ENCODE measurements around the gene MARCHF11. TPM values are rescaled to one million over a fixed set of nuclear protein-coding genes. Genes with fewer than 3 reads are reported as not detected.

The MARCHF11 gene
- polyA plus RNA-seq (2013, experiment 1 of 2; ENCODE audit: insufficient read length): not detected
- polyA plus RNA-seq (2013, experiment 2 of 2; ENCODE audit: insufficient read length): not detected

- no peak for DNase-seq
These were observed at the start of gene MARCHF11 for GRCh38 chr5:16179511-16179935. MARCHF11 (minus strand) TSS chr5:16179791; CDS start chr5:16179575, 216 bp downstream.

- no peak for DNase-seq
These were observed 46.3 kb upstream of the MARCHF11 start for GRCh38 chr5:16225927-16226326.

DNA sequence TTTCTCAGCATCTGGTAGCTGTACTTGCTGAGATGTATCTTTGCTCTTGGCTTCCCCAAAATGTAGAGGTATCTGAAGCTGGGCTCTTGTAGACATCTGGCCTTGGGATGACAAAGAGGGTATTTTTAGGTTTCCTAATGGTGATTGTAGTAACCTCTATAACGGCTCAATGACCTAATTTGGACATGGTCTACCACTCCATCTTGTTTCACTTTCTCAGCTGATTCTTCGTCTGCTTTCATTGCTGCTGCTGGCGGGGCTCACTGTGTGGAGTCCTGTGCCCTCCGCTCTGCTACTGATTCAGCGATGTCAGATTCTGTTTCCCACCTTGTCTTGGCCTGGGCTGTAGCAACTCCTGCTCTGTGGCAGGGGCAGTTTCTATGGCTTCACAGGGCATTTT is 12.7 kb upstream of the MARCHF11 start:
- DNase-seq: no peak

DNA sequence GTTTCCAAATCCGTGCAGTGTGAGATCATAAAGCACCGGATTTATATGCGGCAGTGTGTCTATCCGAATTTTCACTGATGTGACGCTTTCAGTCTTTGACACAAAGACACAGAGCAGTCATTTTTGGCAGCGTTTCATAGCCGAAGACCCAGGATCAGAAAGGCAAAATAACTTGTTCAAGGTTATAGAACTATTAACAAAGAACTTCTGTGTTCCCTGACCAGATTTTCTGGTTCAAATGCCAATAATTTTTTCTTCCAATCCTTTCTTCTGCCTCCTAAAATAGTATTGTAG is 1.1 kb upstream of the MARCHF11 start:
- DNase-seq: no peak

- no peak for DNase-seq
These were observed 571 bp upstream of the MARCHF11 start for GRCh38 chr5:16179936-16180788.

DNA sequence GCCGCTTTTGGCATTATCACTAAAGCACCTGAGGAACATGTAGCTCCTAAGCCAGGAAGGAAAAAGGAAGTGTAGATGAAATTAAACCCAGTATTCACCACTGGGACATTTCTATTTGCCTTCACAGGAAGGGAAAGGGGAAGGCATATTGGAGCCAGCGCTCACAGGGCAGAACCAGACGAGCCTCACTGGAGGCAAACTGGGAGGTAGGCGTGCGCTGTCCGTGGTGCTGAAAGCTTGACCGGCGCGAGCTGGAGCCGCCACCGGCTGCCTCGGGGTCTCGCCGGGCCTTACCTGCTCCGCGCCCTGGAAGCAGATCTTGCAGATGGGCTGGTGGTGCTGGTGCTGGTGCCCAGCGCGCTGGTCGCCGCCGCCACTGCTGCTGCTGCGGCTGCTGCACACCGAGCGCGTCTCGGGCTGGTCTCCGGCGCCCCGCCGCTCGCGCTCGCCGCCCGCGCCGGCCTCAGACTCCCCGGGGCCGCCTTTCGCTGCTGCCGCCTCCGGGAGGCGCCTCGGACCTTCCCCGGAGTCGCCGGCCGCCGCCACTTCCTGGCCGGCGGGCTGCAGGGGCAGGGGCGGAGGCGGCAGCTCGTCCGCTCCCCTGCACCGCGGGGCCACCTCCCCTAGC is 732 bp downstream of the MARCHF11 start:
- peak; percentile 68 for DNase-seq

DNA sequence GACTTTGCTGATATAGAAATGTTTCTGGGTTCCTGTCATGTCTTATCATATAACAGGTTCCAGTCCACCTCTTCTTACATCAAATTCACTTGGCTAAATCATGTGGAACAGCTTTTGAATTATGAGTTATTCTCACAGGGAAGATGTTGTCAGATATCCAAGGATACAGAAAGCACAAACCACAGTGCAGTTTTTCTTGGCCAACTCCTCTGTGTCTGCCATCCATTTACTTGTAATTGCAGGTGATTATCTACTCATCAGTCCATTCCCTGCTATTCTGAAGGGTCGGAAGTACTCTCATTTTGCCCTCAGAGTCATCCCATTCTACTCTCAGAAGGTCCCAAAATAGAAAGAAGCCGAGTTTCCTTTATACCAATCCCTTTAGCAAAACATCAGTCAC is 10.0 kb downstream of the MARCHF11 start:
- DNase-seq: no peak

DNA sequence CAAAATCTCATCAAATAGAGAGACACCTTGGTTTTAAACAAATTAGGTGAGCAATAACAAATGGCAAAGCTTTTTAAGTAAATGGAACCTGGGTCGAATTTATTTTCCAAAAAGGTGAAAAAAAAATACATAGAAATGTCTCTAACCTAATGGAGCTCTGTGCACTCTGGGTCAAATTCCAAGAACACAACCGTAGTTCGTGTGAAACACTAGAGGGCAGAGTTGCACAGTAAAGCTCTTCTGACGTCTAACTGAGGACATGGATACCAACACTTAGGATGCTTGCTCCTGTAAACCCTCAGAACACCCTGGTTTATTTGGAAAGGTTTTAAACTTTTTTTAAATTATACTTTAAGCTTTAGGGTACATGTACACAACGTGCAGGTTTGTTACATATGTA is 18.9 kb downstream of the MARCHF11 start:
- DNase-seq: peak; percentile 55

DNA sequence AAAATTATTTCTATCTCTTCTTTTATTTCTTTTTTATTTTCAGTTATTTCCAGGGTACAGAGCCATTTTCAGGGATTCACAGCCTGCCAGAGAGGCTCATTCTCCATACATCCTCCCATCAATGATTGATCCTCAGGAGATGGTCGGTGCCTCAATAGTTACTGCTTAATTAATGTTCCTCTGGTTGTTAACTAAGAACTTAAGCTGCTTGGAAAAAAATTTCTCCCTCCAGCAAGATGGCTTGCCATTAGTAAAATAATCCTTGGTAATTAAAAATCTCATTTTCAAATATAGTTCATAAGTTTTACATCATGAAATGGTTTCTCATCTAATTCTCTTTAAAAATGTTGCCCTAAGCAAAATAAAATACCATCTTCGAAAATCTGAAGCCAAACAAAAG is 20.0 kb downstream of the MARCHF11 start:
- DNase-seq: no peak

DNA sequence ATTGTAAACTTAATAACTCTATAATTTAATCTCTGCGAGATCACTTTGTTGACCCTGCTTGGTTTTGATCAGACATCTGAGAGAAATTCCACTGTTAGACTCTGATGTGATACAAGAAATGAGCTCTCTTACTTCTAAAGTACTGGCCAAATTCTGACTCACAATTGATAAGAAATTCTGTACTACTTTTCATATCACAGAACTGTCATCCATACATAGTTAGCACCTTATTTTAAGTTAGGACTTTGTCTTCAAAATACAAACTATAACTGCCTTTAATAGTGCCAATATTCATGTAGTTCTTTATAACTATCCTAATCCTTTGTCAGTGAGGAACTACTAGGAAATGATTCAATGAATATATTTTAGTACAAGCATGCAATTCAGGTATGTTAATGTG is 23.4 kb downstream of the MARCHF11 start:
- DNase-seq: no peak

GRCh38 chr5:16152601-16153568 is 26.7 kb downstream of the MARCHF11 start:
- no peak for DNase-seq

- DNase-seq: no peak
These were observed 30.0 kb downstream of the MARCHF11 start for GRCh38 chr5:16149621-16150020.

- no peak for DNase-seq
These were observed 32.3 kb downstream of the MARCHF11 start for GRCh38 chr5:16147179-16147900.

DNA sequence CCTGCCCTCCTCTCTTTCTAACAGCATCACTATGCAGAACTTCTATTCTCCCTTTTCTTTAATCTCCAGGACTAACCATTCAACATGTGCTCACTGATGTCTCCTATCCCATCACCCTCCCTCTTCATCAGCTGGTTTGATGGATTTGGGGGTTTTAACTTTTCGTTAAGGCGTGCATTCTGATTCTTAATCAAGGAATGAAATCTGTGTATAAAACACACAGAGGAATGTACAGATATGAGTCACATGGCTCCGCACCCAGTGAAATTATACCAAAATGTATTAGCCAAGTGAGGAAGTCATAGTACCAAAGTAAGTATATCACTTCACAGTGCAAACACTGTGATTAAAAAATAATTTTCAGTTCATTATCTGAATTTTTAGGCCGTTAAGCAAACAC is 35.2 kb downstream of the MARCHF11 start:
- no peak for DNase-seq

GRCh38 chr5:16143361-16144049 is 36.1 kb downstream of the MARCHF11 start:
- DNase-seq: no peak

DNA sequence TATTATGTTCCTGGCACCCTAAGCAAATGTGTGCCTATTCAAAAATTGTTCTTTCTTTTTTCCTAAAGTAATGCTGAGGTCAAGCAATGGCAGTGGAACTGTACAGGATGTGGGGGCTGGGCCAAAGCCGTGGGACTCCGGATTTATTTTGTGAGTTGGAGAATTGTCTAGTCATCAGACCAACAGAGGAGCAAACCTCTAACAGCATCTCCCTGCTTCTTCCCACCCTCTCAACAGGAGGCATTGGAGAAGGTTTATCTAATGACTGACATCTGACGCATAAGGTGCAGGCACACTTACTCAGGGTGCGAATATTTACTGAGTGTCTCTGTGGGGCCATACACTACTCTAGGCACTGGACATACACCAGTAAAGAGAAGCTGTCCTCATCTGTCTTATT is 38.6 kb downstream of the MARCHF11 start:
- peak; percentile 47 for DNase-seq

DNA sequence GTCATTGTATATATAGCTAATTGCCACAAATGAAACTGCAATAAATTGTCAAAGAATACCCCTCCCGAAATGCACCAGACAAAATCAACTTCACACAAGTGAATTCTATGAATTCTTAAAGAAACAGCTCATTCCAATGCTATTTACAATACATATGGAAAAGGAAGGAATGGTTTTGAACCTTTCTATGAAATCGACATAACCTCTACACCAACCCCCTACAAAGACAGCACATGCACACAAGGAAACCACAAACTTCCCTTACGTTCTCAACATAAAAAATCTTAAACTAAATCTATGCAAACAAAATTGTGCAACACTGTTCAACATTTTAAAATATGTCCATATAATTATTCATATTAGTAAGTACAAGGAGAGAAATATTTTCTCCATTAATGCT is 39.2 kb downstream of the MARCHF11 start:
- peak; percentile 23 for DNase-seq

DNA sequence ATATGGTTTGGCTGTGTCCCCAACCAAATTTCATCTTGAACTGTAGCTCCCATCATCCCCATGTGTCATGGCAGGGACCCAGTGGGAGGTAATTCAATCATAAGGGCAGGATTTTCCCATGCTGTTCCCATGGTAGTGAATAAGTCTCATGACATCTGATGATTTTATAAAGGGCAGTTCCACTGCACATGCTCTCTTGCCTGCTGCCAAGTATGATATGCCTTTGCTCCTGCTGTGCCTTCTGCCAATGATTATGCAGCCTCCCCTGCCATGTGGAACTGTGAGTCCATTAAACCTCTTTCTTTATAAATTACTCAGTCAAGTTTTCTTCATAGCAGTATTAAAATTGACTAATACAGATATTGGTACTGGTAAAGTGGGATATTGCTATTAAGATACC is 42.4 kb downstream of the MARCHF11 start:
- no peak for DNase-seq

DNA sequence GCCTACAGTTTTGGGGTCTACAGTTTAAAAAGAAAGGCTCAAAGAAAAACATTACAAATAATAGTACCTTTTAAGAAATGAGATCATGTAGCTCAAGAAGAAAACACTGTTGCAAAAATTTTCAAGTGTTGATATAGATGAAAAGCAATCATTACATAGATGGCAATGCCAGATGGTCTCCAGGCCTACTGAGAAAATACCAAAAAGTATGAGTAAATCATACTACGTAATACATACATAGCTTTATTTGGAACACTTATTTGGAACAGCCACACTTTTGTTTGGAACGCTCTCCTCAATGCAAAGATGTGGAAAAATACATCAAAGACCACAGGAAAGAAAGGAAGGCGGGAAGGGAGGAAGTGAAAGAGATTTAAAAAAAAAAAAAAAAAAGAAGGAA is 44.1 kb downstream of the MARCHF11 start:
- no peak for DNase-seq

DNA sequence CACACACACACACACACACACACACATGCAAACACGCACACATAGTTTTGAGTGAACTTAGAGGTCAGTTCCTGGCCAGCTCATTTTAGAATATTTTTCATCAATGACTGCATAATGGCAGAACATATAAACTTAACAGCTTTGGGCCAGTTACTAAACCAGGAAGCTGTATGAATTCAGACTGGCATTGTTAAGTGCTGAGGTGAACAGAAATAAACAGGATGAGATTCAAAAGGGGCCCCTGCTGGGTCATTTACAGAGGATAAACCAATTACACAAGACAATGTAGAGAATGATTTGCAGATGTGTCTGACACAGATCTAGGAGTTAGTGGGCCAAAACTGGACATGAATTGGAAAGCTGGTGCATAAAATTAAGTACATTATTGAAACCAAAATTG is 44.6 kb downstream of the MARCHF11 start:
- no peak for DNase-seq

GRCh38 chr5:16134204-16134603 is 45.4 kb downstream of the MARCHF11 start:
- no peak for DNase-seq

DNA sequence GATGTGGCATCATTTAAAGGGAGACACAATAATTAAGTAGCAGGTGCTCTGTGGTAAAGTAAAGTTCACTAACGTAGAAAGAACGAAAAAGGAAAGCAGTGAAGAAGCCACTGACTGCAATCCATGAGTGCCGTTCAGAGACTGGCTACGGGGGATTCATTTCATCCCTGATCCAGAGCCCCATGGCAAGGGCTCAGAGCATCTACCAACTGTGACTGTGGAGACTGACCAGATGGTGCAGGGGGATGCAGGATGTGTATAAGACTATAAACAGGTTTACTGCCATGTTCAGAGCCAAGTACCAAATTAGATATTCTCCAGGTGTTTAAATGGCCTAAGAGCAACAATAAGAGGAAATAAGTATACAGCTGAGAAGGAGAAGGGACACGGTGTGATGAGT is 47.7 kb downstream of the MARCHF11 start:
- DNase-seq: no peak

Measured in fibroblast of skin of back (primary cell).